Heart left ventricle (tissue), 13 donors: ENCODE data around the gene BST1.

ENCODE experiments used
- CTCF ChIP-seq, 12 donors: fragments of 200-600 bp; sonication (generic) in 4 of 12; IDR thresholded peaks; one replicate each; pipeline versions ENCODE4 v1.5.0 to v1.8.0; 2018 to 2022; ENCODE audit warnings: antibody characterized with exemption in 12 of 12, mild to moderate bottlenecking in 5 of 12
- POLR2A ChIP-seq, 2 donors: fragments of 450-650 bp; IDR thresholded peaks; one replicate each; pipeline ENCODE4 v1.6.1; 2017; ENCODE audit warnings: antibody characterized with exemption in 2 of 2, mild to moderate bottlenecking in 2 of 2, moderate library complexity in 2 of 2
- donor health status: ischemic (EF 13 %, LVEDD 7.1; RV severe dilation, severe dysfunction).
- donor health status: DM: no; HTN: yes; CAD: no.
- donor health status: DM: no; HTN: no; CAD: no.
- donor health status: ischemic (EF 25% LVEDD 6.9; RV normal size, moderate dysfunction).
- donor health status: ischemic (EF 25% LVEDD 5.7; RV mildly dilated, moderate dysfunction).
- donor health status: ischemic (EF 35%, LVEDD 5.7; RV mildly dilated, moderate dysfunction).
- donor health status: nonischemic (EF 11% LVEDD 7.7; RV severe dilation, severe dysfunction).
- donor health status: DM: yes; HTN: yes; CAD: no.
- donor health status: PGD.
- donor health status: ischemic (EF 29% LVEDD 5.4; RV normal size, mild dysfunction).
- donor health status: nonischemic (EF 23%, LVEDD 6.1; RV moderate dilation, normal function).

- no peak for TF ChIP-seq CTCF (IDR thresholded peaks at IDR 0.05)
- no peak for TF ChIP-seq POLR2A (IDR thresholded peaks at IDR 0.05)
These were observed 11.3 kb downstream of the BST1 start for GRCh38 chr4:15714141-15714540.
